Dendritic cell treated with granulocyte-macrophage colony-stimulating factor and Interleukin-4, amounts not matched to agents 40 ng/mL and 50 ng/mL, for 4 days (primary cell): ENCODE data around the gene PPFIBP1.

Experiments used
- H3K27ac Mint-ChIP-seq: one replicate; pipeline ENCODE4 v1.8.0; 2022; ENCODE audit warnings: mild to moderate bottlenecking, mixed read lengths
- H3K27me3 Mint-ChIP-seq: one replicate; pipeline ENCODE4 v1.8.0; 2022; ENCODE audit warnings: mild to moderate bottlenecking, mixed read lengths
- H3K36me3 Mint-ChIP-seq: one replicate; pipeline ENCODE4 v1.8.0; 2022; ENCODE audit warnings: low read depth, mixed read lengths
- H3K4me1 Mint-ChIP-seq: one replicate; pipeline ENCODE4 v1.8.0; 2022; ENCODE audit warnings: low read depth, mixed read lengths
- H3K4me3 Mint-ChIP-seq: one replicate; pipeline ENCODE4 v1.8.0; 2022; ENCODE audit warnings: mild to moderate bottlenecking, moderate library complexity, mixed read lengths
- H3K9me3 Mint-ChIP-seq: one replicate; pipeline ENCODE4 v1.8.0; 2022; ENCODE audit warnings: mixed read lengths
- intact Hi-C: fragments of 100-400 bp; cut with micrococcal nuclease; formaldehyde crosslinking; loops from one replicate; pipeline ENCODE4 v1.15.0; 2022

The PPFIBP1 gene

GRCh38 chr12:27523642-27524493 lies at the start of gene PPFIBP1:
PPFIBP1 (plus strand) TSS chr12:27524206; CDS start chr12:27633397, 109,191 bp downstream.
- Mint-ChIP-seq H3K36me3 (peaks cover 13% of the 10 kb centered on the region), H3K4me1 (peaks cover 27% of the 10 kb centered on the region), H3K27me3 (peaks cover 11% of the 10 kb centered on the region), H3K27ac (peak within 1 kb of the TSS; percentile 84), H3K4me3 (peak within 1 kb of the TSS; percentile 95), H3K9me3 (no peaks in the 10 kb centered on the region)
- intact Hi-C loops = loop anchor here (5.0 kb wide), 2 partner anchors 87 to 192 kb away; partner anchors contain the start of gene BMAL2

- H3K36me3 Mint-ChIP-seq = peaks cover 26% of the 10 kb centered on the region
- intact Hi-C loops = no loop called here
- peaks cover 41% of the 10 kb centered on the region for H3K9me3 Mint-ChIP-seq
- H3K4me1 Mint-ChIP-seq = peaks cover 10% of the 10 kb centered on the region
- H3K4me3 Mint-ChIP-seq = no peak overlapping the region
- no peak overlapping the region for H3K27ac Mint-ChIP-seq
- H3K27me3 Mint-ChIP-seq = no peaks in the 10 kb centered on the region
Observed at GRCh38 chr12:27474344-27474743, 49.7 kb upstream of the PPFIBP1 start.

GRCh38 chr12:27477049-27477448 lies 47.0 kb upstream of the PPFIBP1 start:
- Mint-ChIP-seq H3K27me3 (no peaks in the 10 kb centered on the region), H3K4me1 (peaks cover 21% of the 10 kb centered on the region), H3K36me3 (peaks cover 42% of the 10 kb centered on the region), H3K9me3 (peaks cover 57% of the 10 kb centered on the region), H3K4me3 (no peak overlapping the region), H3K27ac (no peak overlapping the region)
- intact Hi-C loops = no loop called here

- H3K4me3 Mint-ChIP-seq = no peak overlapping the region
Observed at GRCh38 chr12:27478949-27479348, 45.1 kb upstream of the PPFIBP1 start.

GRCh38 chr12:27480016-27480415 lies 44.0 kb upstream of the PPFIBP1 start:
- intact Hi-C loops = no loop called here
- H3K36me3 Mint-ChIP-seq = peaks cover 42% of the 10 kb centered on the region
- H3K4me1 Mint-ChIP-seq = peaks cover 21% of the 10 kb centered on the region
- no peak overlapping the region for H3K4me3 Mint-ChIP-seq
- no peaks in the 10 kb centered on the region for H3K27me3 Mint-ChIP-seq
- H3K9me3 Mint-ChIP-seq = peaks cover 57% of the 10 kb centered on the region
- H3K27ac Mint-ChIP-seq = peak overlapping the region; percentile 75

More at GRCh38 chr12:27478949-27479348, 45.1 kb upstream of the PPFIBP1 start:
- Mint-ChIP-seq H3K36me3 (peaks cover 42% of the 10 kb centered on the region), H3K27me3 (no peaks in the 10 kb centered on the region), H3K27ac (no peak overlapping the region), H3K9me3 (peaks cover 57% of the 10 kb centered on the region), H3K4me1 (peaks cover 21% of the 10 kb centered on the region)
- intact Hi-C loops = no loop called here

- peaks cover 7% of the 10 kb centered on the region for H3K4me1 Mint-ChIP-seq
- H3K9me3 Mint-ChIP-seq = no peaks in the 10 kb centered on the region
- no peaks in the 10 kb centered on the region for H3K27me3 Mint-ChIP-seq
- H3K4me3 Mint-ChIP-seq = no peak overlapping the region
- intact Hi-C loops = no loop called here
- no peaks in the 10 kb centered on the region for H3K36me3 Mint-ChIP-seq
- no peak overlapping the region for H3K27ac Mint-ChIP-seq
Observed at GRCh38 chr12:27486961-27487360, 37.0 kb upstream of the PPFIBP1 start.

- Mint-ChIP-seq H3K27ac (no peak overlapping the region), H3K4me1 (peaks cover 7% of the 10 kb centered on the region), H3K36me3 (no peaks in the 10 kb centered on the region), H3K4me3 (no peak overlapping the region), H3K27me3 (no peaks in the 10 kb centered on the region), H3K9me3 (no peaks in the 10 kb centered on the region)
- intact Hi-C loops = no loop called here
Observed at GRCh38 chr12:27488479-27488878, 35.5 kb upstream of the PPFIBP1 start.

- H3K9me3 Mint-ChIP-seq = no peaks in the 10 kb centered on the region
- H3K27ac Mint-ChIP-seq = no peak overlapping the region
- no peak overlapping the region for H3K4me3 Mint-ChIP-seq
- H3K27me3 Mint-ChIP-seq = no peaks in the 10 kb centered on the region
- intact Hi-C loops = no loop called here
- H3K4me1 Mint-ChIP-seq = peaks cover 7% of the 10 kb centered on the region
- H3K36me3 Mint-ChIP-seq = no peaks in the 10 kb centered on the region
Observed at GRCh38 chr12:27491226-27491625, 32.8 kb upstream of the PPFIBP1 start.

- Mint-ChIP-seq H3K4me1 (peaks cover 7% of the 10 kb centered on the region), H3K27ac (no peak overlapping the region)
- intact Hi-C loops = no loop called here
Observed at GRCh38 chr12:27493260-27493940, 30.6 kb upstream of the PPFIBP1 start.

GRCh38 chr12:27497446-27497845 lies 26.6 kb upstream of the PPFIBP1 start:
- H3K27me3 Mint-ChIP-seq = no peaks in the 10 kb centered on the region

More at GRCh38 chr12:27493260-27493940, 30.6 kb upstream of the PPFIBP1 start:
- Mint-ChIP-seq H3K36me3 (no peaks in the 10 kb centered on the region), H3K4me3 (no peak overlapping the region), H3K27me3 (no peaks in the 10 kb centered on the region), H3K9me3 (peaks cover 6% of the 10 kb centered on the region)

GRCh38 chr12:27498149-27498548 lies 25.9 kb upstream of the PPFIBP1 start:
- no peaks in the 10 kb centered on the region for H3K4me1 Mint-ChIP-seq
- peaks cover 20% of the 10 kb centered on the region for H3K9me3 Mint-ChIP-seq
- no peak overlapping the region for H3K4me3 Mint-ChIP-seq
- no peak overlapping the region for H3K27ac Mint-ChIP-seq
- H3K27me3 Mint-ChIP-seq = no peaks in the 10 kb centered on the region
- no peaks in the 10 kb centered on the region for H3K36me3 Mint-ChIP-seq
- intact Hi-C loops = no loop called here

More at GRCh38 chr12:27497446-27497845, 26.6 kb upstream of the PPFIBP1 start:
- Mint-ChIP-seq H3K9me3 (peaks cover 14% of the 10 kb centered on the region), H3K36me3 (no peaks in the 10 kb centered on the region), H3K4me1 (no peaks in the 10 kb centered on the region), H3K27ac (no peak overlapping the region), H3K4me3 (no peak overlapping the region)
- intact Hi-C loops = no loop called here

GRCh38 chr12:27498761-27499160 lies 25.2 kb upstream of the PPFIBP1 start:
- no peaks in the 10 kb centered on the region for H3K36me3 Mint-ChIP-seq
- intact Hi-C loops = no loop called here
- no peak overlapping the region for H3K27ac Mint-ChIP-seq
- no peaks in the 10 kb centered on the region for H3K4me1 Mint-ChIP-seq
- H3K9me3 Mint-ChIP-seq = peaks cover 22% of the 10 kb centered on the region
- no peaks in the 10 kb centered on the region for H3K27me3 Mint-ChIP-seq
- no peak overlapping the region for H3K4me3 Mint-ChIP-seq

- Mint-ChIP-seq H3K4me1 (no peaks in the 10 kb centered on the region), H3K4me3 (no peak overlapping the region), H3K36me3 (no peaks in the 10 kb centered on the region), H3K27ac (no peak overlapping the region), H3K27me3 (no peaks in the 10 kb centered on the region), H3K9me3 (peaks cover 22% of the 10 kb centered on the region)
- intact Hi-C loops = no loop called here
Observed at GRCh38 chr12:27499377-27499776, 24.6 kb upstream of the PPFIBP1 start.

- Mint-ChIP-seq H3K9me3 (peaks cover 22% of the 10 kb centered on the region), H3K27me3 (no peaks in the 10 kb centered on the region), H3K4me1 (no peaks in the 10 kb centered on the region), H3K4me3 (no peak overlapping the region), H3K27ac (no peak overlapping the region), H3K36me3 (no peaks in the 10 kb centered on the region)
- intact Hi-C loops = no loop called here
Observed at GRCh38 chr12:27500546-27500945, 23.5 kb upstream of the PPFIBP1 start.
